Suprapubic skin (tissue), 4 donors: ENCODE measurements around the gene AP3D1. TPM values are rescaled to one million over a fixed set of nuclear protein-coding genes. Genes with fewer than 3 reads are reported as not detected.
"Not testable (repeated sequence)": the region's sequence is repeated elsewhere in the genome, so short reads cannot be mapped to it uniquely, and the experiment has no call there.

Experiments
- DNase-seq, 2 donors: peaks; one replicate each; pipeline ENCODE4 v3.0.0-alpha.2; 2019; ENCODE audit warnings: low spot score in 2 of 2
- H3K27ac ChIP-seq: fragments of 200-600 bp; sonication (generic); one replicate; pipeline ENCODE4 v1.5.1; 2019
- H3K27me3 ChIP-seq: fragments of 200-600 bp; sonication (generic); one replicate; pipeline ENCODE4 v1.5.1; 2019
- H3K36me3 ChIP-seq: fragments of 200-600 bp; sonication (generic); one replicate; pipeline ENCODE4 v1.5.1; 2019
- H3K4me1 ChIP-seq: fragments of 200-600 bp; sonication (generic); one replicate; pipeline ENCODE4 v1.5.1; 2019
- H3K4me3 ChIP-seq: fragments of 200-600 bp; sonication (generic); one replicate; pipeline ENCODE4 v1.5.1; 2019; ENCODE audit warnings: mild to moderate bottlenecking
- H3K9me3 ChIP-seq: fragments of 200-600 bp; sonication (generic); one replicate; pipeline ENCODE4 v1.5.1; 2019
- EP300 ChIP-seq: sonication (generic); formaldehyde crosslinking; IDR thresholded peaks from one replicate; pipeline ENCODE4 v1.6.1; 2017; ENCODE audit warnings: antibody characterized with exemption
- POLR2A ChIP-seq, 2 donors: fragments of 450-650 bp; IDR thresholded peaks; one replicate each; pipeline ENCODE4 v1.6.1; 2017; ENCODE audit warnings: antibody characterized with exemption in 2 of 2, mild to moderate bottlenecking in 2 of 2, moderate library complexity in 2 of 2
- POLR2AphosphoS5 ChIP-seq, 3 donors: sonication (generic); formaldehyde crosslinking; IDR thresholded peaks; one replicate each; pipeline ENCODE4 v1.6.1; 2017; ENCODE audit warnings: antibody characterized with exemption in 3 of 3
- WGBS: methylation state at CpG from one replicate; pipeline ENCODE4 v1.1.5; 2018; 5-methylcytosine and 5-hydroxymethylcytosine counted together
- total RNA-seq, 4 donors: library from RNA; depleted of rRNA; stranded (reverse); fragments of >200 nt; gene quantifications; one replicate each; pipeline ENCODE4 v1.1.0, GENCODE V29; 2016
- TF ChIP-seq, protein P1 (sequence below), 2 donors: fragments of 200-600 bp in 1 of 2; fragments of 450-650 bp in 1 of 2; sonication (generic) in 1 of 2; IDR thresholded peaks; one replicate each; pipeline ENCODE4 v1.5.1; 2016 to 2019; ENCODE audit warnings: antibody characterized with exemption in 2 of 2, mild to moderate bottlenecking in 1 of 2, moderate library complexity in 1 of 2

The AP3D1 gene
- total RNA-seq = 10 to 100 TPM; 65.4 to 99.4 (median 85.4) TPM

- TF ChIP-seq POLR2A (IDR thresholded peaks at IDR 0.05) = peak in 1 of 2 donors; percentile 67
- TF ChIP-seq POLR2AphosphoS5 (IDR thresholded peaks at IDR 0.05) = peak in 1 of 3 donors; percentile 67
- TF ChIP-seq, protein P1, sequence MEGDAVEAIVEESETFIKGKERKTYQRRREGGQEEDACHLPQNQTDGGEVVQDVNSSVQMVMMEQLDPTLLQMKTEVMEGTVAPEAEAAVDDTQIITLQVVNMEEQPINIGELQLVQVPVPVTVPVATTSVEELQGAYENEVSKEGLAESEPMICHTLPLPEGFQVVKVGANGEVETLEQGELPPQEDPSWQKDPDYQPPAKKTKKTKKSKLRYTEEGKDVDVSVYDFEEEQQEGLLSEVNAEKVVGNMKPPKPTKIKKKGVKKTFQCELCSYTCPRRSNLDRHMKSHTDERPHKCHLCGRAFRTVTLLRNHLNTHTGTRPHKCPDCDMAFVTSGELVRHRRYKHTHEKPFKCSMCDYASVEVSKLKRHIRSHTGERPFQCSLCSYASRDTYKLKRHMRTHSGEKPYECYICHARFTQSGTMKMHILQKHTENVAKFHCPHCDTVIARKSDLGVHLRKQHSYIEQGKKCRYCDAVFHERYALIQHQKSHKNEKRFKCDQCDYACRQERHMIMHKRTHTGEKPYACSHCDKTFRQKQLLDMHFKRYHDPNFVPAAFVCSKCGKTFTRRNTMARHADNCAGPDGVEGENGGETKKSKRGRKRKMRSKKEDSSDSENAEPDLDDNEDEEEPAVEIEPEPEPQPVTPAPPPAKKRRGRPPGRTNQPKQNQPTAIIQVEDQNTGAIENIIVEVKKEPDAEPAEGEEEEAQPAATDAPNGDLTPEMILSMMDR (IDR thresholded peaks at IDR 0.05) = no peak
- H3K4me1 ChIP-seq = peaks cover 41% of the 10 kb centered on the region
- 3% methylated on average over 30 of the region's 74 CpGs for WGBS
These were observed at the start of gene AP3D1 for GRCh38 chr19:2151339-2152229. TSS of gene AP3D1 (minus strand) at chr19:2151566. CDS start at chr19:2151334, 232 bp downstream.

GRCh38 chr19:2200624-2201294, 49.4 kb upstream of the AP3D1 start:
- DNase-seq, H3K27ac ChIP-seq, H3K27me3 ChIP-seq, H3K4me3 ChIP-seq, H3K9me3 ChIP-seq: not testable (repeated sequence)
- H3K4me1 ChIP-seq = peaks cover 36% of the 10 kb centered on the region
- 92% methylated on average over 50 of the region's 50 CpGs for WGBS
- peaks cover 38% of the 10 kb centered on the region for H3K36me3 ChIP-seq

More at GRCh38 chr19:2151339-2152229, at the start of gene AP3D1:
- peak within 1 kb of the TSS; percentile 98 for H3K4me3 ChIP-seq
- H3K36me3 ChIP-seq = no peaks in the 10 kb centered on the region
- no peaks in the 10 kb centered on the region for H3K27me3 ChIP-seq
- no peaks in the 10 kb centered on the region for H3K9me3 ChIP-seq
- DNase-seq = peak; percentile 100
- H3K27ac ChIP-seq = peak within 1 kb of the TSS; percentile 91

GRCh38 chr19:2199861-2200623, 48.7 kb upstream of the AP3D1 start:
- 87% methylated on average over 23 of the region's 37 CpGs for WGBS
- Histone ChIP-seq H3K27ac (no peak overlapping the region), H3K4me3 (no peak overlapping the region), H3K36me3 (peaks cover 43% of the 10 kb centered on the region), H3K27me3 (no peaks in the 10 kb centered on the region), H3K4me1 (peaks cover 32% of the 10 kb centered on the region), H3K9me3 (no peaks in the 10 kb centered on the region)
- no peak for DNase-seq
- TF ChIP-seq EP300 = no peak
- no peak for TF ChIP-seq POLR2A (IDR thresholded peaks at IDR 0.05)
- TF ChIP-seq POLR2AphosphoS5 (IDR thresholded peaks at IDR 0.05) = no peak
- TF ChIP-seq, protein P1 (IDR thresholded peaks at IDR 0.05) = no peak

- no peaks in the 10 kb centered on the region for H3K9me3 ChIP-seq
- H3K4me3 ChIP-seq = no peak overlapping the region
- no peak overlapping the region for H3K27ac ChIP-seq
- H3K4me1 ChIP-seq = peaks cover 24% of the 10 kb centered on the region
- no peaks in the 10 kb centered on the region for H3K27me3 ChIP-seq
- no peak for DNase-seq
- 92% methylated on average over 9 of the region's 18 CpGs for WGBS
- TF ChIP-seq POLR2AphosphoS5 (IDR thresholded peaks at IDR 0.05) = no peak
- TF ChIP-seq, protein P1 (IDR thresholded peaks at IDR 0.05) = no peak
- TF ChIP-seq POLR2A (IDR thresholded peaks at IDR 0.05) = no peak
- no peak for TF ChIP-seq EP300
- peaks cover 51% of the 10 kb centered on the region for H3K36me3 ChIP-seq
These were observed 47.8 kb upstream of the AP3D1 start for GRCh38 chr19:2199215-2199614.

- TF ChIP-seq, protein P1 (IDR thresholded peaks at IDR 0.05) = no peak
- TF ChIP-seq EP300 (no peak), POLR2AphosphoS5 (IDR thresholded peaks at IDR 0.05) (no peak), POLR2A (IDR thresholded peaks at IDR 0.05) (no peak)
- no peak overlapping the region for H3K4me3 ChIP-seq
- peaks cover 60% of the 10 kb centered on the region for H3K36me3 ChIP-seq
- no peaks in the 10 kb centered on the region for H3K27me3 ChIP-seq
- no peak overlapping the region for H3K27ac ChIP-seq
- H3K9me3 ChIP-seq = no peaks in the 10 kb centered on the region
- no peak for DNase-seq
- peaks cover 15% of the 10 kb centered on the region for H3K4me1 ChIP-seq
- WGBS = 88% methylated on average over 9 of the region's 22 CpGs
These were observed 47.0 kb upstream of the AP3D1 start for GRCh38 chr19:2198317-2198716.
